NCI-H146 (cell line): Measurements from ENCODE around the gene BLCAP.
"Not testable (repeated sequence)": the region's sequence is repeated elsewhere in the genome, so short reads cannot be mapped to it uniquely, and the experiment has no call there.

ENCODE experiments used
- DNase-seq: peaks from one replicate; lab custom pipeline; 2025; lab: John Stamatoyannopoulos, UW

The BLCAP gene

DNA sequence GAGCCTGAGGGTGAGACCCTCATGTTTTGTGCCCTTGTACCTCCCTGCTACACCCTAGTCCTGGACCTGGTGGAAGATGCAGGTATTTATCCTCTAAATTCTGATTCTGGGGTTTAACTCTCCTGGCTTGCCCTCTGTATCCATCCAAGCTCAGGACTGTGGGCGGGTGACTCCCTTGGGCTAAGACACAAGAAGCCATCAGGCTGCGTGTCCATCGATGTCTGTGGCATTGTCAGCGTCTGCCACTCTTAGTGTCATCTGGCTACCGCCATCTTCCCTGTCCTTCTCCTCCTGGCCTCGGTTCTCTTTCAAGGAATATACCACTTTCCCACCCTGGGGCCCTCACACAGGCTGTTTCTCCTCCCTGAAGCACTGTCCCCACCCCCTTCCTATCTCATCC lies 28.9 kb upstream of the BLCAP start:
- DNase-seq: no peak

DNA sequence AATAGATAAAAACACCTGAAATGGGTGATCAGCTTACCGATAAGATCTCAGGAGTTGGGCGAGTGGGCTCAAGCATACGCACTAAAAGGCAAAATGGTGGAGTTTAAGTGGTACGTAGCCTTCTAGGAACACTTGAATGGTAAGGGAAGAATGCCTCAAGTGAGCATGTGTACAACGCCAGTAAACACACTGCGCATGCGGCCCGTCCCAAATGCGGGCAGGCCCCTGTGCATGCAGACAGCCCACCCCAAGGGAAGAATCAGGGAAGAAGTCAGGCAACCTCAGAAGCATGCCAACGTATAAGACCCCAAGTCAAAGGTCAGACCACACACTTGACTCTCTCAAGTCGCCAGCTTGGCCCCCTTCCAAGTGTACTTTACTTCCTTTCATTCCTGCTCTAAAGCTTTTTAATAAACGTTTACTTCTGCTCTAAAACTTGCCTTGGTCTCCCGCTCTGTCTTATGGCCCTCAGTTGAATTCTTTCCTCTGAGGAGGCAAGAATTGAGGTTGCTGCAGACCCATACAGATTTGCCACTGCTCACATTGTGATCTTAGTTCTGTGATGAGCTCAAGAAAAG lies 27.1 kb upstream of the BLCAP start:
- DNase-seq: not testable (repeated sequence)

DNA sequence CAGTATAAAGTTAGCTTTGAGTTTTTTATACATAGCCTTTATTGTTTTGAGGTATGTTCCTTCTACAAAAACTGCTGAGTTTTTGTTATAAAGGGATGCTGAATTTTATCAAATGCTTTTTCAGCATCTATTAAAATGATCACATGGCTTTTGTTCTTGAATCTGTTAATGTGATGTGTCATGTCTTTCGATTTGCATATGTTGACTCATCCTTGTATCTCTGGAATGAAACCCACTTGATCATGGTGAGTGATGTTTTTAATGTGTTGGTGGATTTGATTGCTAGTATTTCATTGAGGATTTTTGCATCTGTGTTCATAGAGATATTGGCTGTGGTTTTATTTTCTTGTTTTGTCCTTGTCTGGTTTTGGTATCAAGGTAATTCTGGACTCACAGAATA lies 24.7 kb upstream of the BLCAP start:
- no peak for DNase-seq

DNA sequence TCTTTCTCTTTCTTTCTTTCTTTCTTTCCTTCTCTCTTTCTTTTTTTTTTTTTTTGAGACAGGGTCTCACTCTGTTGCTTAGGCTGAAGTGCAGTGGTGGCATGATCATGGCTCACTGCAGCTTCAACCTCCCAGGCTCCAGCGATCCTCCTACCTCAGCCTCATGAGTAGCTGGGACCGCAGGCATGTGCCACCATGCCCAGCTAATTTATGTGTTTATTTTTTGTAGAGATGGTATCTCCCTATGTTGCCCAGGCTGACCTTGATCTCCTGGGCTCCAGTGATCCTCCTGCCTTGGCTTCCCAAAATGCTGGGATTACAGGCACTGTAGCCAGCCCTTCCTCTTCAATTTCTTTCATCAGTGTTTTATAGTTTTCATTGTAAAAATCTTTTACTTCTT lies 24.0 kb upstream of the BLCAP start:
- DNase-seq: not testable (repeated sequence)

DNA sequence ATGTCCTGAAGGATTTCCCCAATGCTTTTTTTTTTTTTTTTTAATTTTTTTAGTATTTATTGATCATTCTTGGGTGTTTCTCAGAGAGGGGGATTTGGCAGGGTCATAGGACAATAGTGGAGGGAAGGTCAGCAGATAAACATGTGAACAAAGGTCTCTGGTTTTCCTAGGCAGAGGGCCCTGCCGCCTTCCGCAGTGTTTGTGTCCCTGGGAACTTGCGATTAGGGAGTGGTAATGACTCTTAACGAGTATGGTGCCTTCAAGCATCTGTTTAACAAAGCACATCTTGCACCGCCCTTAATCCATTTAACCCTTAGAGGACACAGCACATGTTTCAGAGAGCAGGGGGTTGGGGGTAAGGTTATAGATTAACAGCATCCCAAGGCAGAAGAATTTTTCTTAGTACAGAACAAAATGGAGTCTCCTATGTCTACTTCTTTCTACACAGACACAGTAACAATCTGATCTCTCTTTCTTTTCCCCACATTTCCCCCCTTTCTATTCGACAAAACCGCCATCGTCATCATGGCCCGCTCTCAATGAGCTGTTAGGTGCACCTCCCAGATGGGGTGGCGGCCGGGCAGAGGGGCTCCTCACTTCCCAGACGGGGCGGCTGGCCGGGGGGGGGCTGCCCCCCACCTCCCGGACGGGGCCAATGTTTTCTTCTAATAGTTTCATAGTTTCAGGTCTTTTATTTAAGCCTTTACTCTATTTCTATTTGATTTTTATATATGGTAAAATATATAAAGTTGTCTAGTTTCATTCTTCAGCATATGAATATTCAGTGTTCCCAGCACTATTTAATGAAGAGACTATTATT lies 22.6 kb upstream of the BLCAP start:
- DNase-seq: not testable (repeated sequence)

DNA sequence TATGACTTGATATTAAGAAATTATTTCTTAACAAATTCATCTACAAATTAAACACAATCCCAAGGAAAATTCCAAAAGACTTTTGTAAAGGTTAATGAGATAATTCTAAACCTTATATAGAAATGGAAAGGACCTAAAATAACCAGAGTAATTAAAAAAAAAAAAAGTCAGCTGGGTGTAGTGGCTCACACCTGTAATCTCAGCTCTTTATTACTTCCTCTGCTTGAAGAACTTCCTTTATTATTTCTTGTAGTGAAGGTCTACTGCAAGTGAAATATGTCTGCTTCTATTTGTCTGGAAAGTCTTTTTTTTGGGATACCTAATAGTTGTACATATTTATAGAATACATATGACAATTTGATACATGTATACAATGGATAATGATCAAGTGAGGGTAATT lies 20.2 kb upstream of the BLCAP start:
- no peak for DNase-seq

DNA sequence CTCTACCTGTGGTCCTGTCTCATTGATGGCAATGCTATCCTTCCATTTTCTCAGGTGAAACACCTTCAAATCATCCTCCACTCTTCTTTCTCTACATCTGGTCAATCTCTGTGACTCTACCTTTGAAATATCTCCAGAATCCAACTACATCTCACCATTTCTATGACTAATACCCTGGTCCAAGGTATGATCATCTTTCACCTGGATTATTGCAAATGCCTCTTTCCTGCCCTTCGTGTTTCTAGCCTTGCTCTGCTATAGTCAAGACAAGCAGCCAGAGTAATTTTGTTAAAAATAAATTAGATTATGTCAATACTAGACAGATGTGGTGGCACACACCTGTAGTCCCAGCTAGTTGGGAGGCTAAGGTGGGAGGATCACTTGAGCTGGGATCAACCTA lies 17.8 kb upstream of the BLCAP start:
- DNase-seq: no peak

DNA sequence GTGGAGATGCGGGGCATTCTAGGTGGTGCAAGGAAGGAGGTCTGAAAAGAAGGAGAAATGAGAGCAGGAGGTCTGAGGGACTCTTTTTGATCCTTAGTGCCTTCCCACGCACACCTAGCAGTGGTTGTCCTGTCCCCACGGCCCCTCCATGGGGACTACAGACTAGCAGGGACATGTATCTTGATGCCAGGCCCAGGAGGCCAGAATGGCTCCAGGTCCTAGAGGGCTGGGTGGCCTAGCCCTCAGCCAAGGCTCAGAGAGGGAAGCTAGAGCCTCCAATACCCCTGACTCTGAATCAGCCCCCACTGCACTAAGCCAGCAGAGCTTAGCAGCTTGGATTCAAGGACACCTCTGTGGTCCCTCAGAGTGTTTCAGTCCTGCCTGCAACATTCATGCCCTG lies 16.7 kb upstream of the BLCAP start:
- DNase-seq: no peak

DNA sequence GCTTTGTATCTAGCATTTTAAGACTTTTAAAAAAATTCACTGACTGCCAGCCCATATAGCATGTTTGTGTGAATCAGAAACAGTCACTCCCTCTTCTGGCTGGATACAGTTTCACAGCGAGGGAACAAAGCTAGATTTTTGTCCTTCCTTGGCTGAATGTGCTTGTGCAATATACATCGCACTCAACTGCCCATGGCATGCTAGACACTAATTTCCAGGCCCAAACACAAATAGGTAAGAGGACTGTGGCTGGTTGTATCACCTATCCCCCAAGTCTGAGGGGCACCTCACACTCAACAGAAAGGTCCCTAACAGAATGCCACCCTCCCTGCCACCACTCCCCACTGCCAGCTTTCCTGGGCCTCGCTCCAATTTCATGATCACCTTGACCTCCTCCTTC lies 16.2 kb upstream of the BLCAP start:
- no peak for DNase-seq

DNA sequence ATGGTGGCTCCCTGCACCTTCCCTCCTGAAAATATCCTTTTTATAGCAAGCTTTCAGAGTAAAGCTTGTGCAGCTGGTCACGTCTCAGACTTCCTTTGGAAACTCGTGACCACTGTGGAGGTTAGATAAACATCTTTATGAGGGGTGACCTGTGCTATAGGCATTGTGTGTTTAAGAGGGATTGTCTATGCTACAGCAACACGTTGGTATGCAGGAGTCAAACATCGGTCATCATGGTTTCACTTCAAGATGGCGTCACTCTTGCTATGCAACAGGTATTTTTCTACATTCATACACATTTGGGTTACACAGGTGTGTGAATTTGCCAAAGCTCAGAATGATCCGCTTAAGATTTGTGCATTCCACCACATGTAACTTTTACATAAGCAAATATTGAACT lies 14.6 kb upstream of the BLCAP start:
- peak; percentile 41 for DNase-seq

DNA sequence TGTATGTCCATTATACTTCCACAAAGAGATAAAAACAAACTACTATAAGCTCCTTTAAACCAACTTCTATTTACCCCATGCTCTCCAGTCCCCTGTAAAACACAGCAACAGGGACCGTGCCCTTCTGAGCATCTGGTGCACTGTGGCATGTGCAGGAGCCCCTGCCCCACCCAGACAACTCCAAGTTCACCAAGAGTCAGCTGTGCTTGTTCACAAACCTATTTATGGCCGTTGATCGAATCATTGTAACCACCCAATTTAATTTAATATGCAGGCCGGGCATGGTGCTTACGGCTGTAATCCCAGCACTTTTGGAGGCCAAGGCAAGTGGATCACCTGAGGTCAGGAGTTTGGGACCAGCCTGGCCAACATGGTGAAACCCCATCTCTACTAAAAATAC lies 13.7 kb upstream of the BLCAP start:
- no peak for DNase-seq

DNA sequence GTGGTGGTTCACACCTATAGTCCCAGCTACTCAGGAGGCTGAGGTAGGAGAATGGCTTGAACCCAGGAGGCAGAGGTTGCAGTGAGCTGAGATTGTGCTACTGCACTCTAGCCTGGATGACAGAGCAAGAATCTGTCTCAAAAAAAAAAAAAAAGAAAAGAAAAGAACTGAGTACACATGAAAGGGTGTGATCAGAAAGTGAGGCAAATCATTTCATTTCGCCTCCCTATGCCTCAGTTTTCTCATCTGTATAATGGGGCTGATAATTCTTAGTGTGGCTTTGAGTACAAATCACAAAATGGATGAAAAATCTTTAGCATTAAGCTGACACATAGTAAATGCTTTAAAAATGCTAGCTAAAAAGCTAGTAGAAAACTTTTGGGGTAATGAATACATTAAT lies 13.2 kb upstream of the BLCAP start:
- not testable (repeated sequence) for DNase-seq

DNA sequence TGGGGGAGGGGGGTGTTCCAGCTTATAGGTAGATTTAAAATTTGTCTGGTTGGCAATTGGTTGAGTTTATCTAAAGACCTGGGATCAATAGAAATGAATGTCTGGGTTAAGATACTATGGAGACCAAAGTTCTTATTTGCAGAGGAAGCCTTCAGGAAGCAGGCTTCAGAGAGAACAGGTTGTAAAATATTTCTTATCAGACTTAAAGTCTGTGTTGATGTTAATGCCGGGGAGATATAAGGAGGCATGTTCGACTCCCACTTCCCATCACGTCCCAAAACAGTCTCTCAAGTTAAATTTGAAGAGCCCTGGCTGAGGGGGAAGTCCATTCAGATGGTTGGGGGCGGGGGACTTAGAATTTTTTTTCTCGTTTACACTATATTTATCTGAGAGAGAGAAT lies 12.3 kb upstream of the BLCAP start:
- no peak for DNase-seq

DNA sequence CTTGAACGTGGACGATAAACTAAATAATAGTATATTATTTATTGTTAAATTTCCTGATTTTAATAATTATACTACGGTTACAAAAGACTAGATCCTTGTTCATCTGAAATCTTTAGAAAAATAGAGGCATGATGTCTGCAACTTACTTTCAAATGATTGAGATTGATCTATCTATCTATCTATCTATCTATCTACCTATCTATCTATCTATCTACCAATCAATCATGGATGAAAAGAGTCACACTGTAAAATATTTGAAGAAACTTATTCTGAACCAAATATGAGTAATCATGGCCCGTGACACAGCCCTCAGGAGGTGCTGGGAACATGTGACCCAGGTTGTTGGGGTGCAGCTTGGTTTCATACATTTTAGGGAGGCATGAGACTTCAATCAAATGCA lies 11.7 kb upstream of the BLCAP start:
- DNase-seq: no peak

DNA sequence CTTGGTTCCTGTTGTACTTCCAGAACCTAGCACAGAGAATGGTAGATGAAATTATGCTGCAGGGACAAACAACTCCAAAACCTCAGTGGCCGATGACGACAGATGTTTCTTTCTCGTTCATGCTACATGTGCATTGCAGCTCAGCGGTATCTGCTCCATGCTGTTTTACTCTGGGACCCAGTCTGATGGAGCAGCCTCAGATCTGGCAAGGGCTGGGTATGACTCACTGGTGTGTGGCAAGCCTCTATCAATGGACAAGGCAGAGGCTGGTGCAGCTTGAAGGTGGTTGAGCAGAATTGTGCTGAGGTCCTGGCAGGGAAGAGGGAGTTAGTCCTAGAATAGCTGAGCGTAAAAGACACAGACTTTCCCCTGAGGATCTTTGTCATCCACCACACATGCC lies 10.3 kb upstream of the BLCAP start:
- no peak for DNase-seq

DNA sequence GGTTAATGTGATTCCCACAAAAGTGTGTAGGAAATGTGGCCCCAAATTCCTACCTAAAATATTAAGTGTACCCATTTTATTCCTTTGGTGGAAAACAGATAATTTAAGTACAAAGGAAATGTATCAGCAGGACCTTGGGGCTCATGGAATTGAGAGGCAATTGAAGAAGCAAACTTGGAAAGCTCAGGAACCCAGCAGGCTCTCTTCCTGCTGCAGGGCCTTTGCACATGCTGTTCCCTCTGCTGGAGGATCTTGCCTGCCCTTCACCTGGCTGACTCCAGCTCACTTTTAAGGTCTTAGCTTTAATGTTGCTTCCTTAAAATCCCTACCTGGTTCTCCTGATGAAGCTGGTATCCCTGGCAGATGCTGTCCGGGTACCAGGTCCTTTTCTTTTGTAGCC lies 9.8 kb upstream of the BLCAP start:
- DNase-seq: no peak

DNA sequence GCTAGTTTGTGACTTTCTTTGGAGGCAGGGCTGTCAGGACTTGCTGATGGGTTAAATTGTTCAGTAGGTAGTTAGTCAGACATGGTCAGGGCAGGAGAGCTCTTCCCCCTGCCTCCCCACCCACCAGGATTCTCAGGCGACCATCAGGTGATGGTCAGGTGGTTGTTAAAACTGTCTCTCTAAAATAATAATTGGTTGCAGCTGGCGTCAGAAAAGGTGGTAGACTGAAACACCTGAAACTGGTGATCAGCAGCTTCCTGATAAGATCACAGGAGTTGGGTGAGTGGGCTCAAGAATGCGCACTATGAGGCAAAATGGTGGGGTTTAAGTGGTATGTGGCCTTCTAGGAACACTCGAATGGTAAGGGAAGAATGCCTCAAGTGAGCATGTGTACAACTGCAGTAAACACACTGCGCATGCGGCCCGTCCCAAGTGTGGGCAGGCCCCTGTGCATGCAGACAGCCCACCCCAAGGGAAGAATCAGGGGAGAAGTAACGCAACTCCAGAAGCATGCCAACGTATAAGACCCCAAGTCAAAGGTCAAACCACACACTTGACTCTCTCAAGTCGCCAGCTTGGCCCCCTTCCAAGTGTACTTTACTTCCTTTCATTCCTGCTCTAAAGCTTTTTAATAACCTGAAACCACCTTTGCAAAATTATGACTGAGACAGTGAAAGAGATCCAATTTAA lies 7.9 kb upstream of the BLCAP start:
- peak; percentile 20 for DNase-seq

DNA sequence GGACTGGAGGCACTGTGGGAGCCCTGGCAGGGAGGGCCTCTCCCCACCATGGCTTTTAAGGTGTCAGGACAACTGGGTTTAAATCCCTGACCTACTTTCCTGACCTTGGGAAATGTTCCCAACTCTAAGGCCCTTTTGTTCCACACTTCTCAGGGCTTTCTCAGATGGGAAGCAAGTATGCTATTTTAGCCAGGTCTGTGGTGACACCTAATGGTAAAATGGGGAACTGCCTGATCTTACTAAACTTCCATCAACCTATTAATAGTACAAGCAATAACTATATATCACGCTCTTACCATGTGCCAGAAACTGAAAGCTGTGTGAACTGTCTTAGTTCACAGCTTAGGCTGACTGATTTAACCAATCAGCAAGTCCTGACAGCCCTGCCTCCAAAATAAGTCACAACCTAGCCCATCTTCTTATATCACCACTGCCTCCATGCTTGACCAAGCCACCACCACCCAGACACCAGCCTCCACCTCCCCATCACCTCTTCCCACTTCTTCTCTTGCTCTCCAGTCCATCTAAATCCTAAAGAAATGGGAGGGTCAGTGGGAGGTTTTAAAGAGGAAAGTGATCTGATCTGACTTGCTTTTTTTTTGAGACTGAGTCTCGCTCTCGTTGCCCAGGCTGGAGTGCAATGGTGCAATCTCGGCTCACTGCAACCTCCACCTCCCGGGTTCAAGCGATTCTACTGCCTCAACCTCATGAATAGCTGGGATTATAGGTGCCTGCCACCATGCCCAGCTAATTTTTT lies 6.9 kb upstream of the BLCAP start:
- peak; percentile 80 for DNase-seq

DNA sequence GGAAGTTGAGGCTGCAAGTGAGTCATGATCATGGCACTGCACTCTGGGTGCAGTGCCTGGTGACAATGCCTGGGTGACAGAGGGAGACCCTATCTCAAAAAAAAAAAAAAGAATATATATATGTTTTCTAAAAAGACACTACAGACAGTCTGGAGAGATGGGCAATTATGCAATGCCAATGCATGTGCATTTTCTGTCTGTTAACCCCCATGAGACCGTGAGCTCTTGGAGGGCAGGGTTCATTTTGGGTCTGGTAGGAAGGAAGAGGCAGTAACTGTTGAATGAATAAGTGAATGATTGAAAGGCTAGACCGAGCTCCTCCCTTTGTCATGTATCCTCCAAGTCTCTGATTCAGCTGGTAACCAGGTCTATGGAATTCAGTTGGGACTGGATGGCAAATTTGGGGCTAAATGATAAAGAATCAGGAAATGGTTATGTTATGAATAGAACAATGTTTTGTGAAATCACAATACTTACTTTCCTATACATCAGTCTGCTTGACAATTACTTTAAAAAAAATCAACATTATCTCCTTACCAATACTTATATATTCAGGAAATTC lies 5.6 kb upstream of the BLCAP start:
- no peak for DNase-seq

DNA sequence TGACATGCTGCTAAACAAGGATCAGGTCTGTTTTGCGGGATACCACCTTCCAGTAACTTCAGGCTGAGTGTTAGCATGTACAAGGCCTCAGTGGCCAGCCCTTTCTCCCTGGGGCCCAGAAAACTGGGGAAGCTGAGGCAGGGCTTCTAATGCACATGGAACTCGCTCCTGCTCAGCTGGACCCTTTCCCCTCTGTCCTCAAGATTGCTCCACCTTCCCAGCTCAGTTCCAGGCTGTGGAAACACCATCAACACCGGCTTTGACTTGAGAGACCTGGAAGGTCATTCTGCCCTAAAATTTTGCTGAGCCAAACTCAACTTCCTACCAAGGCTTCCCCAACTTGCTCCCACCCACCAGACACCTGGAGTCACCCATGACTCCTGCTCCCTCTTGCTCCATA lies 4.2 kb upstream of the BLCAP start:
- no peak for DNase-seq

DNA sequence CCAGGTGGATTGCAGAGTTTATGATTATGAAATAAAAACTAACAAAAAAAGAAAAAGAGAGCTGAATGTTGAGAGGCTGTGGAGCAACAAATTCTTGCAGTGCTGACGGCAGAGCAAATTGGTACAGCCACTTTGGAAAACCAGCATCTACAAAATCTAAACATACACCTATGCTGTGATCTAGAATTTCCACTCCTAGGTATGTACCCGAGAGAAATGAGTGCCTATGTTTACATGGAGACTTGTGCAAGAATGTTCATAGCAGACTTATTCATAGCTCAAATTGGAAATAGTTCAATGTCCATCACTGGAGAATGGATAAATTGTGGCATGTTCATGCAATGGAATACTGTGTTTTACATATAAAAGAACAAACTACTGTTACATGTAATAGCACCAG lies 3.0 kb upstream of the BLCAP start:
- DNase-seq: no peak

DNA sequence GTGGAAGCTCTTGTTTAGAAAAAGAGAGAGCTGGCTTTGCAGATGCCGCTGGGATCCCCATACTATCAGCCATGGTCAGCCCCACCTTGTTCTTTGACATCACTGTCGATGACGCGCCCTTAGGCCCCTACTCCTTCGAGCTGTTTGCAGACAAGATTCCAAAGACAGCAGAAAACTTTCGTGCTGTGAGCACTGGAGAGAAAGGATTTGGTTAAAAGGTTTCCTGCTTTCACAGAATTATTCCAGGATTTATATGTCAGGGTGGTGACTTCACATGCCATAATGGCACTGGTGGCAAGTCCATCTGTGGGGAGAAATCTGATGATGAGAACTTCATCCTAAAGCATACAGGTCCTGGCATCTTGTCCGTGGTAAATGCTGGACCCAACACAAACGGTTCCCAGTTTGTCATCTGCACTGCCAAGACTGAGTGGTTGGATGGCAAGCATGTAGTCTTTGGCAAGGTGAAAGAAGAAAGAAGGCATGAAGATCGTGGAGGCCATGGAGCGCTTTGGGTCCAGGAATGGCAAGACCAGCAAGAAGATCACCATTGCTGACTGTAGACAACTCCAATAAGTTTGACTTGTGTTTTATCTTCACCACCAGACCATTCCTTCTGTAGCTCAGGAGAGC lies 2.4 kb upstream of the BLCAP start:
- DNase-seq: no peak
